Stomach (tissue), 4 donors: Measurements from ENCODE around the gene DOCK2.

ENCODE experiments used
- EP300 ChIP-seq: sonication (generic); formaldehyde crosslinking; IDR thresholded peaks from one replicate; pipeline ENCODE4 v1.6.1; 2017; ENCODE audit warnings: antibody characterized with exemption
- POLR2A ChIP-seq, 4 donors: fragments of 450-650 bp; IDR thresholded peaks; one replicate each; pipeline ENCODE4 v1.6.1; 2016; ENCODE audit warnings: antibody characterized with exemption in 4 of 4, control low read depth in 2 of 4, mild to moderate bottlenecking in 1 of 4, moderate library complexity in 1 of 4
- TF ChIP-seq, protein P1 (sequence below), 7 experiments: fragments of 450-650 bp in 4 of 7; fragments of 200-600 bp in 3 of 7; sonication (generic) in 3 of 7; IDR thresholded peaks; one replicate each; pipeline ENCODE4 v1.5.1; 2016 to 2019; ENCODE audit warnings: antibody characterized with exemption in 7 of 7, control low read depth in 2 of 7, mild to moderate bottlenecking in 1 of 7

GRCh38 chr5:169701910-169702451 is 64.9 kb downstream of the DOCK2 start:
- TF ChIP-seq POLR2A (IDR thresholded peaks at IDR 0.05): no peak
- TF ChIP-seq, protein P1, sequence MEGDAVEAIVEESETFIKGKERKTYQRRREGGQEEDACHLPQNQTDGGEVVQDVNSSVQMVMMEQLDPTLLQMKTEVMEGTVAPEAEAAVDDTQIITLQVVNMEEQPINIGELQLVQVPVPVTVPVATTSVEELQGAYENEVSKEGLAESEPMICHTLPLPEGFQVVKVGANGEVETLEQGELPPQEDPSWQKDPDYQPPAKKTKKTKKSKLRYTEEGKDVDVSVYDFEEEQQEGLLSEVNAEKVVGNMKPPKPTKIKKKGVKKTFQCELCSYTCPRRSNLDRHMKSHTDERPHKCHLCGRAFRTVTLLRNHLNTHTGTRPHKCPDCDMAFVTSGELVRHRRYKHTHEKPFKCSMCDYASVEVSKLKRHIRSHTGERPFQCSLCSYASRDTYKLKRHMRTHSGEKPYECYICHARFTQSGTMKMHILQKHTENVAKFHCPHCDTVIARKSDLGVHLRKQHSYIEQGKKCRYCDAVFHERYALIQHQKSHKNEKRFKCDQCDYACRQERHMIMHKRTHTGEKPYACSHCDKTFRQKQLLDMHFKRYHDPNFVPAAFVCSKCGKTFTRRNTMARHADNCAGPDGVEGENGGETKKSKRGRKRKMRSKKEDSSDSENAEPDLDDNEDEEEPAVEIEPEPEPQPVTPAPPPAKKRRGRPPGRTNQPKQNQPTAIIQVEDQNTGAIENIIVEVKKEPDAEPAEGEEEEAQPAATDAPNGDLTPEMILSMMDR (IDR thresholded peaks at IDR 0.05): peak in 1 of 7 experiments; percentile 16
- TF ChIP-seq EP300: no peak
